Left lung (tissue), 10 donors: ENCODE measurements around the gene PTPRQ. TPM values are rescaled to one million over a fixed set of nuclear protein-coding genes. Genes with fewer than 3 reads are reported as not detected.
A peak's percentile ranks its signal among the peaks of the same experiment; 100 is the strongest.

Experiments
- ATAC-seq: fragments of 200-7000 bp; cut with Tn5 transposase; one replicate; pipeline ENCODE4 v1.9.1; 2020; ENCODE audit warnings: moderate library complexity
- DNase-seq, 4 donors: peaks; one replicate each; pipeline ENCODE4 v3.0.0-alpha.2; 2013 to 2020
- H3K27ac ChIP-seq, 2 donors: fragments of 200-600 bp; sonication (generic) in 1 of 2; one replicate each; pipeline versions ENCODE4 v1.5.0 to v1.8.0; 2020 to 2021
- H3K27me3 ChIP-seq, 2 donors: fragments of 200-600 bp; sonication (generic) in 1 of 2; one replicate each; pipeline versions ENCODE4 v1.5.0 to v1.8.0; 2020 to 2021
- H3K36me3 ChIP-seq, 2 donors: fragments of 200-600 bp; sonication (generic) in 1 of 2; one replicate each; pipeline versions ENCODE4 v1.5.0 to v1.8.0; 2020 to 2021
- H3K4me1 ChIP-seq, 2 donors: fragments of 200-600 bp; one replicate each; pipeline ENCODE4 v1.8.0; 2021
- H3K4me3 ChIP-seq, 2 donors: fragments of 200-600 bp; sonication (generic) in 1 of 2; one replicate each; pipeline versions ENCODE4 v1.5.0 to v1.8.0; 2020 to 2021; ENCODE audit warnings: mild to moderate bottlenecking in 1 of 2
- H3K9me3 ChIP-seq, 2 donors: fragments of 200-600 bp; sonication (generic) in 1 of 2; one replicate each; pipeline versions ENCODE4 v1.5.0 to v1.8.0; 2020 to 2021
- intact Hi-C, 2 donors: fragments of 100-400 bp; cut with DNase I; formaldehyde crosslinking; loops; one replicate each; pipeline versions ENCODE4 v1.11.2 to v1.14.2; 2022
- polyA plus RNA-seq, 6 donors: library from polyadenylated mRNA; unstranded; fragments of 120-200 nt; gene quantifications; one replicate each; pipeline ENCODE4 v1.2.1, GENCODE V29; 2013; ENCODE audit not compliant: insufficient read length in 6 of 6
- total RNA-seq, 2 donors: library from RNA; stranded (reverse); fragmentation: NEBNext Ultra II Directional; extraction: Animal tissue kit (Norgen Biotek cat#: 25700); gene quantifications; one replicate each; pipeline ENCODE4 v1.2.1, GENCODE V29; 2021
- TF ChIP-seq, protein P1 (sequence below), 2 donors: fragments of 200-600 bp; sonication (generic) in 1 of 2; IDR thresholded peaks; one replicate each; pipeline versions ENCODE4 v1.5.0 to v1.8.0; 2021; ENCODE audit warnings: antibody characterized with exemption in 2 of 2
- donor health status: DM: no; HTN: yes; CAD: no.
- donor health status: DM: no; HTN: no; CAD: no.

PTPRQ gene
- total and polyA plus RNA-seq, 8 donors, result 0.79 to 9.1 (median 3.8) TPM

DNA sequence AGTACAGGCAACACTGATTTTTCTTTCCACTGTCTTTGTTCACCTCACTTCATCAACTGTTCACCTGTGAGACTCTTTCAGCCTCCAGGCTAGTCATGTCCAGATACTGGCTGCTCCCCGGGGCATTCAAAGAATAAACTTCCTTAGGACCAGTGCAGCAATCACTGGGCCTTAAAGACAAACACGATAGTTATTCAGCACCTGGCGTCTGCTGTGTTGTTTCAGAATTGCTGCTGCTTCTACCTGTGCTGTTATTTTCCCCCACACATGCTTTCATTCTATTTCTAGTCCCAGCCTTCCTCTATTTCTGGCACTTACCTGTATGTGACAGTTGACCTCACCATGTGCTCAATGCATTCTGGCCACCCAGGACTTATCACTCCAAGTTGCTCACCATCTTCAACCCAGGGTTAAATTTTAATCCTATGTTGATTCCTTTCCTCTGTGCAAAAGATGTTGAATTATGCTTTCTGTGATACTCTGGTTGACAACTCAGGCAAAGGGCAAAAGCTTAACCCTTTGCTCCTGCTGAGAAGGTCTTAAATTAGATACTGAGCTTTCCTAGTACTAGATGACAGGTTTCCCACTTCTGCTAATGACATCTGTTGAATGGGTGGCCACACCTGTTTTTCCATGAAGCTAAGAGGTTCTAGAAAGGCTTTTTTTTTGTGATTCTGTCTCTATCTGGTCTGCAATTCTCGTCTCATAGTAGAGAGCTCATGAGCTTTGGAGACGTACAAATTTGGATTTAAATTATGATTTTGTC is 41.4 kb downstream of the PTPRQ start:
- Histone ChIP-seq H3K4me3 (no peak overlapping the region), H3K4me1 (no peaks in the 10 kb centered on the region), H3K9me3 (peaks cover 0 to 7% of the 10 kb centered on the region in 2 donors), H3K27ac (no peak overlapping the region), H3K36me3 (no peaks in the 10 kb centered on the region), H3K27me3 (no peaks in the 10 kb centered on the region)
- intact Hi-C loops, result no loop called here
- peak; percentile 18 for ATAC-seq
- TF ChIP-seq, protein P1, sequence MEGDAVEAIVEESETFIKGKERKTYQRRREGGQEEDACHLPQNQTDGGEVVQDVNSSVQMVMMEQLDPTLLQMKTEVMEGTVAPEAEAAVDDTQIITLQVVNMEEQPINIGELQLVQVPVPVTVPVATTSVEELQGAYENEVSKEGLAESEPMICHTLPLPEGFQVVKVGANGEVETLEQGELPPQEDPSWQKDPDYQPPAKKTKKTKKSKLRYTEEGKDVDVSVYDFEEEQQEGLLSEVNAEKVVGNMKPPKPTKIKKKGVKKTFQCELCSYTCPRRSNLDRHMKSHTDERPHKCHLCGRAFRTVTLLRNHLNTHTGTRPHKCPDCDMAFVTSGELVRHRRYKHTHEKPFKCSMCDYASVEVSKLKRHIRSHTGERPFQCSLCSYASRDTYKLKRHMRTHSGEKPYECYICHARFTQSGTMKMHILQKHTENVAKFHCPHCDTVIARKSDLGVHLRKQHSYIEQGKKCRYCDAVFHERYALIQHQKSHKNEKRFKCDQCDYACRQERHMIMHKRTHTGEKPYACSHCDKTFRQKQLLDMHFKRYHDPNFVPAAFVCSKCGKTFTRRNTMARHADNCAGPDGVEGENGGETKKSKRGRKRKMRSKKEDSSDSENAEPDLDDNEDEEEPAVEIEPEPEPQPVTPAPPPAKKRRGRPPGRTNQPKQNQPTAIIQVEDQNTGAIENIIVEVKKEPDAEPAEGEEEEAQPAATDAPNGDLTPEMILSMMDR (IDR thresholded peaks at IDR 0.05), result no peak
- no peak for DNase-seq

DNA sequence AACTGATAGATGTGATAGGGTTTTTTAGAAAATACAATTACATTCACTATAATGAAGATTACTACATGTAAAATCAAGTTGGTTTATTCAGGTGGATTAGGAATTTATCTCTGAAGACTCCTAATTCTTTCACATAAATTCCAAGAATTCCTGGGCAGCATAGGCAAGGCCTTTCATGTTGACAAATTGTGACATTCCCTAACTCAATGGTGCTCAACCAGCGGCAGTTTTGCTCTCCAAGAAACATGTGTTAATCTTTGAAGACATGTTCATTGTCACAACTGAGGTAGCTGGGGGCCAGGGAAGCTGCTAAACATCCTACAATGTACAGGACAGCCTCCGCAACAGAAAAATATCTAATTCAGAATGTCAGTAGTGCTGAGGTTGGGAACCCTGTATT is 46.3 kb downstream of the PTPRQ start:
- Histone ChIP-seq H3K27ac (no peak overlapping the region), H3K9me3 (peaks cover 0 to 7% of the 10 kb centered on the region in 2 donors), H3K27me3 (no peaks in the 10 kb centered on the region), H3K4me1 (no peaks in the 10 kb centered on the region), H3K4me3 (no peak overlapping the region), H3K36me3 (no peaks in the 10 kb centered on the region)
- ATAC-seq (peak; percentile 57), DNase-seq (no peak)
- TF ChIP-seq, protein P1 (IDR thresholded peaks at IDR 0.05), result no peak
- intact Hi-C loops, result no loop called here

DNA sequence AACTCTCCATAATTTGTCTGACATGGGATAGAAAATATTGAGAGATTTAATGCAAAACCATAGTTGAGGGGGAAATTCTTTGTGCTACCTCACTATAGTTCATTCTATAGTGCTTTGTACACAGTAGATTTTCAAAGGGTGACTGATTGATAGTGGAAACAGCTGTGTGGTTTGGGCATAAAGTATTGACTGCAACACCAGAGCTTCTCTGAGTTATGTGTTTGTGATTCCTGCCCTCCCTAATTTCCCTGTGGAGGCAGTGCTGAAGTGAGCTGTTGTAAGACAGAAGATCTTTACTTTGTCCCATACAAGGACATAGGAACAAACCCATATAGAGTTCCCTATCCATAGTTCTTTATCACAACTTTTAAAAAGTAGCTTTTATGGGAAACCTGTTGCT is 47.1 kb downstream of the PTPRQ start:
- no peaks in the 10 kb centered on the region for H3K4me1 ChIP-seq
- TF ChIP-seq, protein P1 (IDR thresholded peaks at IDR 0.05), result no peak
- DNase-seq, result no peak
- no peaks in the 10 kb centered on the region for H3K36me3 ChIP-seq
- peaks cover 0 to 7% of the 10 kb centered on the region in 2 donors for H3K9me3 ChIP-seq
- no peak overlapping the region for H3K4me3 ChIP-seq
- no peak for ATAC-seq
- intact Hi-C loops, result no loop called here
- no peaks in the 10 kb centered on the region for H3K27me3 ChIP-seq
- H3K27ac ChIP-seq, result no peak overlapping the region

DNA sequence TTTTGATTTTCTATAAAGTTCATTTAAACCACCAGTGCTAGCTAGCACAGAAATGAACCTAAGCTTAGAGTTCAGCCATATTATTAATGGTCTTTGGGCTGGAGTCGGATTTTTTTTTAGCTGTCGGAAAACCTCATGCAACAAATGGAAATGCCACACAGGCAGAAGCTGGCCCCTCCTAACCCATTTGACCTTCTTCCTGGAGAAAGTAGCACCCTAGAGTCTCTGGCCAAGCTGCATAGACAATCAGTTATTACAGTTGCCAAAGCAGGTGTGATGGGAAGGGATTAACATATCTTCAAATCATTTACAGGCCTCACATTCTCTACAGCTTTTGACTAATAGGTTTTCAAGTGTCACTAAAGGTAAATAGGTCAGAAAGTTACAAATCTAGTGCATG is 49.4 kb downstream of the PTPRQ start:
- Histone ChIP-seq H3K36me3 (no peaks in the 10 kb centered on the region), H3K4me1 (no peaks in the 10 kb centered on the region), H3K9me3 (no peaks in the 10 kb centered on the region), H3K27ac (no peak overlapping the region), H3K4me3 (no peak overlapping the region), H3K27me3 (no peaks in the 10 kb centered on the region)
- ATAC-seq (no peak), DNase-seq (no peak)
- intact Hi-C loops, result no loop called here
- TF ChIP-seq, protein P1 (IDR thresholded peaks at IDR 0.05), result no peak

DNA sequence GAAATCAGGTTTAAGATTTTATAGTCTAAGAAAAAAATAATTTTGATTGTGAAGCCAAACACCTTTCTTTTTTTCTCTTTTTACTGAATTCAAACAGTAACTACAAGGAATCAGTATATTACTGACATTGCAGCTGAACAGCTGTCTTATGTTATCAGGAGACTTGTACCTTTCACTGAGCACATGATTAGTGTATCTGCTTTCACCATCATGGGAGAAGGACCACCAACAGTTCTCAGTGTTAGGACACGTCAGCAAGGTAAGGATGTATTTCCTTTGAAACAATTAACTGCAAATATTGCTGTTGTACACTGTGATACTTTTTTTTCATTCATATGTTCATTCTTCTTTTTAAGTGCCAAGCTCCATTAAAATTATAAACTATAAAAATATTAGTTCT is 50.8 kb downstream of the PTPRQ start:
- no peaks in the 10 kb centered on the region for H3K9me3 ChIP-seq
- H3K27me3 ChIP-seq, result no peaks in the 10 kb centered on the region
- TF ChIP-seq, protein P1 (IDR thresholded peaks at IDR 0.05), result no peak
- H3K4me3 ChIP-seq, result no peak overlapping the region
- no peaks in the 10 kb centered on the region for H3K4me1 ChIP-seq
- intact Hi-C loops, result no loop called here
- ATAC-seq (no peak), DNase-seq (no peak)
- no peak overlapping the region for H3K27ac ChIP-seq
- H3K36me3 ChIP-seq, result no peaks in the 10 kb centered on the region
